Tibial nerve (tissue), 3 donors: ENCODE results near the gene HPCA.

ENCODE experiments used
- CTCF ChIP-seq, 5 experiments: fragments of 200-600 bp in 3 of 5; fragments of 450-650 bp in 2 of 5; sonication (generic) in 3 of 5; IDR thresholded peaks; one replicate each; pipeline ENCODE4 v1.5.1; 2016 to 2019; ENCODE audit warnings: antibody characterized with exemption in 5 of 5, mild to moderate bottlenecking in 3 of 5, moderate library complexity in 2 of 5
- POLR2A ChIP-seq, 2 donors: fragments of 450-650 bp; IDR thresholded peaks; one replicate each; pipeline ENCODE4 v1.6.1; 2017; ENCODE audit warnings: antibody characterized with exemption in 2 of 2, mild to moderate bottlenecking in 2 of 2, moderate library complexity in 2 of 2

- TF ChIP-seq CTCF (IDR thresholded peaks at IDR 0.05) (no peak), POLR2A (IDR thresholded peaks at IDR 0.05) (no peak)
These were observed 1.6 kb upstream of the HPCA start for GRCh38 chr1:32884726-32885125.
